ENCODE measurements around the gene COG6. TPM values are rescaled to one million over a fixed set of nuclear protein-coding genes. Genes with fewer than 3 reads are reported as not detected.

Gene COG6
- total and polyA plus RNA-seq, 5 donors = 11.5 to 34.4 (median 29.7) TPM

GRCh38 chr13:39637890-39638289 is 17.6 kb upstream of the COG6 start:
- no peaks in the 10 kb centered on the region for H3K9me3 ChIP-seq (ENCODE audit: control insufficient read depth, low read length)
- H3K4me3 ChIP-seq (ENCODE audit: low read length) = no peak overlapping the region
- H3K4me1 ChIP-seq (ENCODE audit: control insufficient read depth, insufficient read depth, low read length) = no peaks in the 10 kb centered on the region
- intact Hi-C loops (cut with DNase I) = no loop called here
- peaks cover 3% of the 10 kb centered on the region for H3K27me3 ChIP-seq (ENCODE audit: control insufficient read depth, insufficient read depth)
- DNase-seq (no peak), ATAC-seq (no peak)
- no peak overlapping the region for H3K27ac ChIP-seq (ENCODE audit: low read length)
- WGBS = 88% methylated on average over 3 of the region's 3 CpGs

GRCh38 chr13:39641645-39642044 is 13.8 kb upstream of the COG6 start:
- Histone ChIP-seq H3K27ac (ENCODE audit: low read length) (no peak overlapping the region), H3K27me3 (ENCODE audit: control insufficient read depth, insufficient read depth) (peaks cover 3% of the 10 kb centered on the region), H3K9me3 (ENCODE audit: control insufficient read depth, low read length) (no peaks in the 10 kb centered on the region), H3K4me1 (ENCODE audit: control insufficient read depth, insufficient read depth, low read length) (no peaks in the 10 kb centered on the region), H3K4me3 (ENCODE audit: low read length) (no peak overlapping the region)
- no peak for ATAC-seq
- intact Hi-C loops (cut with DNase I) = no loop called here
- 81% methylated on average over 1 of the region's 1 CpG for WGBS
- no peak for DNase-seq

GRCh38 chr13:39646122-39646521 is 9.3 kb upstream of the COG6 start:
- H3K4me3 ChIP-seq (ENCODE audit: low read length) = no peak overlapping the region
- no peak overlapping the region for H3K27ac ChIP-seq (ENCODE audit: low read length)
- H3K4me1 ChIP-seq (ENCODE audit: control insufficient read depth, insufficient read depth, low read length) = no peaks in the 10 kb centered on the region
- intact Hi-C loops (cut with DNase I) = no loop called here
- ATAC-seq (no peak), DNase-seq (no peak)
- no peaks in the 10 kb centered on the region for H3K27me3 ChIP-seq (ENCODE audit: control insufficient read depth, insufficient read depth)
- WGBS = 81% methylated on average over 4 of the region's 4 CpGs
- H3K9me3 ChIP-seq (ENCODE audit: control insufficient read depth, low read length) = no peaks in the 10 kb centered on the region

GRCh38 chr13:39655041-39655568 is 357 bp upstream of the COG6 start:
- DNase-seq = no peak
- WGBS = 6% methylated on average over 2 of the region's 2 CpGs
- H3K4me1 ChIP-seq (ENCODE audit: control insufficient read depth, insufficient read depth, low read length) = peaks cover 1% of the 10 kb centered on the region
- no peaks in the 10 kb centered on the region for H3K27me3 ChIP-seq (ENCODE audit: control insufficient read depth, insufficient read depth)
- H3K27ac ChIP-seq (ENCODE audit: low read length) = no peak overlapping the region
- intact Hi-C loops (cut with DNase I) = no loop called here
- H3K4me3 ChIP-seq (ENCODE audit: low read length) = peak overlapping the region; percentile 76
- no peak for ATAC-seq
- no peaks in the 10 kb centered on the region for H3K9me3 ChIP-seq (ENCODE audit: control insufficient read depth, low read length)

GRCh38 chr13:39656325-39656677 is 839 bp downstream of the COG6 start:
- WGBS = 15% methylated on average over 7 of the region's 7 CpGs
- Histone ChIP-seq H3K4me3 (ENCODE audit: low read length) (peak overlapping the region; percentile 76), H3K9me3 (ENCODE audit: control insufficient read depth, low read length) (no peaks in the 10 kb centered on the region), H3K27me3 (ENCODE audit: control insufficient read depth, insufficient read depth) (no peaks in the 10 kb centered on the region), H3K27ac (ENCODE audit: low read length) (no peak overlapping the region), H3K4me1 (ENCODE audit: control insufficient read depth, insufficient read depth, low read length) (peaks cover 1% of the 10 kb centered on the region)
- ATAC-seq (no peak), DNase-seq (no peak)
- intact Hi-C loops (cut with DNase I) = no loop called here

- 100% methylated on average over 1 of the region's 1 CpG for WGBS
- H3K9me3 ChIP-seq (ENCODE audit: control insufficient read depth, low read length) = no peaks in the 10 kb centered on the region
- ATAC-seq (no peak), DNase-seq (no peak)
- intact Hi-C loops (cut with DNase I) = no loop called here
- no peaks in the 10 kb centered on the region for H3K4me1 ChIP-seq (ENCODE audit: control insufficient read depth, insufficient read depth, low read length)
- no peak overlapping the region for H3K4me3 ChIP-seq (ENCODE audit: low read length)
- H3K27me3 ChIP-seq (ENCODE audit: control insufficient read depth, insufficient read depth) = no peaks in the 10 kb centered on the region
- no peak overlapping the region for H3K27ac ChIP-seq (ENCODE audit: low read length)
Observed at GRCh38 chr13:39663508-39663907, 8.0 kb downstream of the COG6 start.

GRCh38 chr13:39663958-39664357 is 8.5 kb downstream of the COG6 start:
- no peak for ATAC-seq
- Histone ChIP-seq H3K4me3 (ENCODE audit: low read length) (no peak overlapping the region), H3K27me3 (ENCODE audit: control insufficient read depth, insufficient read depth) (no peaks in the 10 kb centered on the region), H3K9me3 (ENCODE audit: control insufficient read depth, low read length) (no peaks in the 10 kb centered on the region), H3K27ac (ENCODE audit: low read length) (no peak overlapping the region), H3K4me1 (ENCODE audit: control insufficient read depth, insufficient read depth, low read length) (no peaks in the 10 kb centered on the region)
- 48% methylated on average over 2 of the region's 2 CpGs for WGBS
- intact Hi-C loops (cut with DNase I) = no loop called here
- no peak for DNase-seq

GRCh38 chr13:39665763-39666162 is 10.3 kb downstream of the COG6 start:
- intact Hi-C loops (cut with DNase I) = no loop called here
- WGBS = 94% methylated on average over 1 of the region's 1 CpG
- no peak for ATAC-seq
- no peak overlapping the region for H3K4me3 ChIP-seq (ENCODE audit: low read length)
- no peaks in the 10 kb centered on the region for H3K4me1 ChIP-seq (ENCODE audit: control insufficient read depth, insufficient read depth, low read length)
- no peak for DNase-seq
- no peaks in the 10 kb centered on the region for H3K27me3 ChIP-seq (ENCODE audit: control insufficient read depth, insufficient read depth)
- H3K27ac ChIP-seq (ENCODE audit: low read length) = no peak overlapping the region
- no peaks in the 10 kb centered on the region for H3K9me3 ChIP-seq (ENCODE audit: control insufficient read depth, low read length)

GRCh38 chr13:39670445-39670844 is 15.0 kb downstream of the COG6 start:
- intact Hi-C loops (cut with DNase I) = no loop called here
- ATAC-seq (no peak), DNase-seq (no peak)
- Histone ChIP-seq H3K27me3 (ENCODE audit: control insufficient read depth, insufficient read depth) (no peaks in the 10 kb centered on the region), H3K4me1 (ENCODE audit: control insufficient read depth, insufficient read depth, low read length) (no peaks in the 10 kb centered on the region), H3K27ac (ENCODE audit: low read length) (no peak overlapping the region), H3K9me3 (ENCODE audit: control insufficient read depth, low read length) (no peaks in the 10 kb centered on the region), H3K4me3 (ENCODE audit: low read length) (no peak overlapping the region)
- 83% methylated on average over 2 of the region's 2 CpGs for WGBS

GRCh38 chr13:39672378-39673132 is 17.1 kb downstream of the COG6 start:
- H3K9me3 ChIP-seq (ENCODE audit: control insufficient read depth, low read length) = no peaks in the 10 kb centered on the region
- no peaks in the 10 kb centered on the region for H3K4me1 ChIP-seq (ENCODE audit: control insufficient read depth, insufficient read depth, low read length)
- no peak for DNase-seq
- WGBS = 98% methylated on average over 3 of the region's 3 CpGs
- ATAC-seq = no peak
- intact Hi-C loops (cut with DNase I) = no loop called here
- no peak overlapping the region for H3K27ac ChIP-seq (ENCODE audit: low read length)
- no peaks in the 10 kb centered on the region for H3K27me3 ChIP-seq (ENCODE audit: control insufficient read depth, insufficient read depth)
- H3K4me3 ChIP-seq (ENCODE audit: low read length) = no peak overlapping the region

- Histone ChIP-seq H3K27me3 (ENCODE audit: control insufficient read depth, insufficient read depth) (no peaks in the 10 kb centered on the region), H3K27ac (ENCODE audit: low read length) (no peak overlapping the region), H3K4me1 (ENCODE audit: control insufficient read depth, insufficient read depth, low read length) (no peaks in the 10 kb centered on the region), H3K4me3 (ENCODE audit: low read length) (peak overlapping the region; percentile 4), H3K9me3 (ENCODE audit: control insufficient read depth, low read length) (no peaks in the 10 kb centered on the region)
- WGBS = 41% methylated on average over 3 of the region's 3 CpGs
- ATAC-seq (no peak), DNase-seq (no peak)
- intact Hi-C loops (cut with DNase I) = no loop called here
Observed at GRCh38 chr13:39675904-39676303, 20.4 kb downstream of the COG6 start.
